GM12878 (cell line): ENCODE measurements around the gene SLC11A1.

Experiments
- CHD2 ChIP-seq: IDR thresholded peaks from 2 replicates; pipeline ENCODE4 v1.6.1; 2011; ENCODE audit warnings: low read depth, low read length, improper control_type of control experiment, borderline replicate concordance
- POLR2A ChIP-seq: IDR thresholded peaks from 2 replicates; pipeline ENCODE4 v1.6.1; 2011; ENCODE audit warnings: low read depth, mild to moderate bottlenecking, low read length
- POLR2AphosphoS5 ChIP-seq: IDR thresholded peaks from 2 replicates; pipeline ENCODE4 v1.6.1; 2011; ENCODE audit warnings: mild to moderate bottlenecking, low read length, inconsistent platforms
- TF ChIP-seq, protein P1 (sequence below): fragments of 450-650 bp; IDR thresholded peaks from 2 replicates; pipeline ENCODE4 v1.6.1; 2014; ENCODE audit warnings: mild to moderate bottlenecking
- TF ChIP-seq, protein P2 (sequence below): IDR thresholded peaks from 2 replicates; pipeline ENCODE4 v1.6.1; 2012; ENCODE audit warnings: mild to moderate bottlenecking, low read depth, low read length
- TF ChIP-seq, protein P3 (sequence below), 3 experiments: IDR thresholded peaks in 2 of 3; conservative IDR thresholded peaks in 1 of 3; 2 replicates each; pipeline ENCODE4 v1.5.1; 2011; ENCODE audit warnings: low read depth in 3 of 3, low read length in 3 of 3, mild to moderate bottlenecking in 3 of 3, control low read depth in 2 of 3, moderate library complexity in 2 of 3, inconsistent platforms in 1 of 3, mixed read lengths in 1 of 3; ENCODE audit not compliant: control insufficient read depth in 2 of 3, insufficient read depth in 1 of 3; ENCODE audit errors: extremely low read depth in 1 of 3

GRCh38 chr2:218401890-218402289 lies 19.8 kb downstream of the SLC11A1 start:
- TF ChIP-seq, protein P1, sequence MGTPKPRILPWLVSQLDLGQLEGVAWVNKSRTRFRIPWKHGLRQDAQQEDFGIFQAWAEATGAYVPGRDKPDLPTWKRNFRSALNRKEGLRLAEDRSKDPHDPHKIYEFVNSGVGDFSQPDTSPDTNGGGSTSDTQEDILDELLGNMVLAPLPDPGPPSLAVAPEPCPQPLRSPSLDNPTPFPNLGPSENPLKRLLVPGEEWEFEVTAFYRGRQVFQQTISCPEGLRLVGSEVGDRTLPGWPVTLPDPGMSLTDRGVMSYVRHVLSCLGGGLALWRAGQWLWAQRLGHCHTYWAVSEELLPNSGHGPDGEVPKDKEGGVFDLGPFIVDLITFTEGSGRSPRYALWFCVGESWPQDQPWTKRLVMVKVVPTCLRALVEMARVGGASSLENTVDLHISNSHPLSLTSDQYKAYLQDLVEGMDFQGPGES, result no peak
- TF ChIP-seq POLR2A (no peak), POLR2AphosphoS5 (no peak), CHD2 (no peak)
- TF ChIP-seq, protein P2, sequence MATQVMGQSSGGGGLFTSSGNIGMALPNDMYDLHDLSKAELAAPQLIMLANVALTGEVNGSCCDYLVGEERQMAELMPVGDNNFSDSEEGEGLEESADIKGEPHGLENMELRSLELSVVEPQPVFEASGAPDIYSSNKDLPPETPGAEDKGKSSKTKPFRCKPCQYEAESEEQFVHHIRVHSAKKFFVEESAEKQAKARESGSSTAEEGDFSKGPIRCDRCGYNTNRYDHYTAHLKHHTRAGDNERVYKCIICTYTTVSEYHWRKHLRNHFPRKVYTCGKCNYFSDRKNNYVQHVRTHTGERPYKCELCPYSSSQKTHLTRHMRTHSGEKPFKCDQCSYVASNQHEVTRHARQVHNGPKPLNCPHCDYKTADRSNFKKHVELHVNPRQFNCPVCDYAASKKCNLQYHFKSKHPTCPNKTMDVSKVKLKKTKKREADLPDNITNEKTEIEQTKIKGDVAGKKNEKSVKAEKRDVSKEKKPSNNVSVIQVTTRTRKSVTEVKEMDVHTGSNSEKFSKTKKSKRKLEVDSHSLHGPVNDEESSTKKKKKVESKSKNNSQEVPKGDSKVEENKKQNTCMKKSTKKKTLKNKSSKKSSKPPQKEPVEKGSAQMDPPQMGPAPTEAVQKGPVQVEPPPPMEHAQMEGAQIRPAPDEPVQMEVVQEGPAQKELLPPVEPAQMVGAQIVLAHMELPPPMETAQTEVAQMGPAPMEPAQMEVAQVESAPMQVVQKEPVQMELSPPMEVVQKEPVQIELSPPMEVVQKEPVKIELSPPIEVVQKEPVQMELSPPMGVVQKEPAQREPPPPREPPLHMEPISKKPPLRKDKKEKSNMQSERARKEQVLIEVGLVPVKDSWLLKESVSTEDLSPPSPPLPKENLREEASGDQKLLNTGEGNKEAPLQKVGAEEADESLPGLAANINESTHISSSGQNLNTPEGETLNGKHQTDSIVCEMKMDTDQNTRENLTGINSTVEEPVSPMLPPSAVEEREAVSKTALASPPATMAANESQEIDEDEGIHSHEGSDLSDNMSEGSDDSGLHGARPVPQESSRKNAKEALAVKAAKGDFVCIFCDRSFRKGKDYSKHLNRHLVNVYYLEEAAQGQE, result no peak
- TF ChIP-seq, protein P3, sequence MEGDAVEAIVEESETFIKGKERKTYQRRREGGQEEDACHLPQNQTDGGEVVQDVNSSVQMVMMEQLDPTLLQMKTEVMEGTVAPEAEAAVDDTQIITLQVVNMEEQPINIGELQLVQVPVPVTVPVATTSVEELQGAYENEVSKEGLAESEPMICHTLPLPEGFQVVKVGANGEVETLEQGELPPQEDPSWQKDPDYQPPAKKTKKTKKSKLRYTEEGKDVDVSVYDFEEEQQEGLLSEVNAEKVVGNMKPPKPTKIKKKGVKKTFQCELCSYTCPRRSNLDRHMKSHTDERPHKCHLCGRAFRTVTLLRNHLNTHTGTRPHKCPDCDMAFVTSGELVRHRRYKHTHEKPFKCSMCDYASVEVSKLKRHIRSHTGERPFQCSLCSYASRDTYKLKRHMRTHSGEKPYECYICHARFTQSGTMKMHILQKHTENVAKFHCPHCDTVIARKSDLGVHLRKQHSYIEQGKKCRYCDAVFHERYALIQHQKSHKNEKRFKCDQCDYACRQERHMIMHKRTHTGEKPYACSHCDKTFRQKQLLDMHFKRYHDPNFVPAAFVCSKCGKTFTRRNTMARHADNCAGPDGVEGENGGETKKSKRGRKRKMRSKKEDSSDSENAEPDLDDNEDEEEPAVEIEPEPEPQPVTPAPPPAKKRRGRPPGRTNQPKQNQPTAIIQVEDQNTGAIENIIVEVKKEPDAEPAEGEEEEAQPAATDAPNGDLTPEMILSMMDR (IDR thresholded peaks at IDR 0.05 in 2 of 3, conservative IDR thresholded peaks at IDR 0.05 in 1 of 3; ENCODE audit: control insufficient read depth in 2 of 3, extremely low read depth in 1 of 3, insufficient read depth in 1 of 3, low read depth in 3 of 3, low read length in 3 of 3), result no peak
